ENCODE results near the gene TMEM200B. TPM values are rescaled to one million over a fixed set of nuclear protein-coding genes. Genes with fewer than 3 reads are reported as not detected.

TMEM200B gene
- total and polyA plus RNA-seq, 2 of the 4 experiments (the other 2 are of a cell fraction) = 4.8 to 6.2 TPM

DNA sequence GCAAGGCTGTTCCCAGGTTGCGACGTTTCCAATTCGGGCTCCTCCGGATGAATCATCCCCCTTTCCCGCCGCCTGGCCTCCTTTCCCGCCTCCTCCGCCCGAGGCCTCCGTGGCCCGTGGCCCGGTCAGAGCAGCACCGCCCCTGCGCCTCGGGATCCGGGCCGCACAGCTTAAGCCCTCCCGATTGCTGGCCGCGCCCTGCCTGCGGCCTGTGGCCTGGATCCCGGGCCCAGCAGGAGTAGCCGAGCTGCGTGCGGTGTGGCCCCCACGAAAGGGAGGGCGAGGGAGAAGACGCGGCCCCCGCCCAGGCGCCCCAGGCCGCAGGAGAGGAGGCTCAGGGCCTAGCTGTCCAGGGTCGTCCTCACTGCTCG is 1.0 kb downstream of the TMEM200B start:
- Histone ChIP-seq H2BK20ac (ENCODE audit: low read depth, low read length) (no peak overlapping the region), H3K14ac (replicated peaks; ENCODE audit: low read depth, low read length) (peak overlapping the region; percentile 72; the same call in 1 of the 2 replicates), H3K27me3 (ENCODE audit: control insufficient read depth, insufficient read depth, low read length) (no peaks in the 10 kb centered on the region), H3K4me2 (ENCODE audit: low read depth, low read length) (peak overlapping the region; percentile 69), H3K9me3 (ENCODE audit: control insufficient read depth, insufficient read depth, low read length) (no peaks in the 10 kb centered on the region), H3K4me1 (ENCODE audit: control insufficient read depth, insufficient read depth, low read length) (peaks cover 17% of the 10 kb centered on the region), H3K9me1 (ENCODE audit: insufficient read depth, low read length) (no peaks in the 10 kb centered on the region; the same call in 1 of the 2 replicates), H2AK9ac (replicated peaks; ENCODE audit: low read depth, low read length, poor library complexity) (peak overlapping the region; percentile 99), H4K20me1 (ENCODE audit: insufficient read depth, low read length) (no peaks in the 10 kb centered on the region; the same call in 1 of the 2 replicates), H3K56ac (ENCODE audit: extremely low read depth, insufficient read depth, low read length) (peak overlapping the region; percentile 52; the same call in 1 of the 2 replicates), H3K9ac (ENCODE audit: low read depth, low read length) (peak overlapping the region; percentile 67), H2AK5ac (ENCODE audit: low read depth, low read length) (peak overlapping the region; percentile 59; the same call in 1 of the 2 replicates), H3K79me1 (ENCODE audit: low read depth in 1 of 2, low read length in 2 of 2) (peaks cover 0 to 13% of the 10 kb centered on the region in 2 experiments; a peak in 1 of 4 replicates), H3K27ac (ENCODE audit: insufficient read depth, low read length) (peak overlapping the region; percentile 81), H3K4ac (ENCODE audit: low read depth, low read length) (peak overlapping the region; percentile 87), H3K18ac (ENCODE audit: low read depth, low read length) (peak overlapping the region; percentile 45; the same call in 1 of the 2 replicates), H3K36me3 (ENCODE audit: control insufficient read depth, insufficient read depth, low read length) (no peaks in the 10 kb centered on the region), H3K23ac (ENCODE audit: low read depth, low read length) (peak overlapping the region; percentile 60), H4K5ac (ENCODE audit: low read depth, low read length) (peak overlapping the region; percentile 73), H2BK5ac (ENCODE audit: low read depth, low read length, poor library complexity, severe bottlenecking) (peak overlapping the region; percentile 61), H2BK120ac (ENCODE audit: low read depth, low read length) (peak overlapping the region; percentile 52), H2BK15ac (ENCODE audit: low read depth, low read length) (no peak overlapping the region), H4K8ac (ENCODE audit: low read depth in 2 of 2, low read length in 2 of 2) (peak overlapping the region; percentile 63 to 84; a peak in 3 of 4 replicates), H3K4me3 (ENCODE audit: insufficient read depth, low read depth, low read length) (peak overlapping the region; percentile 54), H2AFZ (replicated peaks; ENCODE audit: low read length, poor library complexity) (peak overlapping the region; percentile 88), H4K91ac (ENCODE audit: insufficient read depth, low read depth, low read length) (peak overlapping the region; percentile 74)
- BruUV-seq (replicated peaks) = no TSS peak
- ChIA-PET CTCF (no interaction called here), POLR2A (ENCODE audit: unreplicated experiment) (no interaction called here)
- intact Hi-C loops (cut with micrococcal nuclease) = loop anchor here (2.0 to 5.0 kb wide), 2 partner anchors 58 to 240 kb away; partner anchors contain the start of gene SRSF4
- ATAC-seq (ENCODE audit: low read depth) = peak; percentile 40
- dilution Hi-C loops (cut with HindIII; ENCODE audit: low sequenced_read_pairs, unreplicated experiment) = no loop called here
- WGBS, 2 experiments (ENCODE audit: extremely low coverage in 2 of 2, insufficient read length in 1 of 2) = 10% methylated on average over 23 of the region's 34 CpGs; no CpG with 5 or more reads in 1 of the 2 experiments
- peak; percentile 67 for DNase-seq
- in situ Hi-C loops (cut with MboI; ENCODE audit: low sequenced_read_pairs) = no loop called here
- no peak for TF ChIP-seq MAZ (IDR thresholded peaks at IDR 0.05; ENCODE audit: borderline replicate concordance, low read depth, low read length)
- TF ChIP-seq NFE2L2 (IDR thresholded peaks at IDR 0.05; ENCODE audit: low read depth, low read length) = no peak
- TF ChIP-seq POLR2A (IDR thresholded peaks at IDR 0.05; ENCODE audit: low read depth, low read length) = peak; percentile 54; the same call in 1 of the 2 replicates
- TF ChIP-seq, protein P1, sequence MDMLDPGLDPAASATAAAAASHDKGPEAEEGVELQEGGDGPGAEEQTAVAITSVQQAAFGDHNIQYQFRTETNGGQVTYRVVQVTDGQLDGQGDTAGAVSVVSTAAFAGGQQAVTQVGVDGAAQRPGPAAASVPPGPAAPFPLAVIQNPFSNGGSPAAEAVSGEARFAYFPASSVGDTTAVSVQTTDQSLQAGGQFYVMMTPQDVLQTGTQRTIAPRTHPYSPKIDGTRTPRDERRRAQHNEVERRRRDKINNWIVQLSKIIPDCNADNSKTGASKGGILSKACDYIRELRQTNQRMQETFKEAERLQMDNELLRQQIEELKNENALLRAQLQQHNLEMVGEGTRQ (IDR thresholded peaks at IDR 0.05; ENCODE audit: low read depth, low read length) = no peak
- TF ChIP-seq RFX5 (IDR thresholded peaks at IDR 0.05; ENCODE audit: low read depth, low read length) = no peak
- 0 out of 2 replicates have a peak, but pooled peaks have one; percentile 3 for TF ChIP-seq BHLHE40 (IDR thresholded peaks at IDR 0.05; ENCODE audit: low read depth, low read length)

Measured in IMR-90 (cell line).